HEK293 (cell line): ENCODE measurements around the gene KCNMB1.

Source experiments
- CTCF ChIA-PET: fragments of 350-600 bp; formaldehyde crosslinking; extraction: SDS; loops from one replicate; lab custom pipeline; 2021; ENCODE audit warnings: antibody characterized with exemption; lab: Yijun Ruan, JAX
- POLR2A ChIA-PET: fragments of 300-600 bp; formaldehyde crosslinking; extraction: SDS; loops from one replicate; lab custom pipeline; 2020; ENCODE audit warnings: antibody characterized with exemption, inconsistent platforms; lab: Yijun Ruan, JAX
- H3K27ac ChIP-seq: fragments of 200-500 bp; sonication (Bioruptor generic); 2 replicates; pipeline ENCODE4 v1.5.1; 2014; ENCODE audit warnings: low read depth, low read length, control low read depth, inconsistent platforms; ENCODE audit errors: extremely low read depth
- H3K36me3 ChIP-seq, 2 experiments: fragments of 200-500 bp in 1 of 2; sonication (Bioruptor generic) in 1 of 2; 1 replicate in 1 of 2; 2 replicates in 1 of 2; pipeline ENCODE4 v1.5.1; 2014 to 2017; ENCODE audit warnings: inconsistent platforms in 2 of 2, low read length in 2 of 2; ENCODE audit not compliant: control insufficient read depth in 2 of 2, insufficient read depth in 1 of 2
- H3K4me1 ChIP-seq: fragments of 200-500 bp; sonication (Bioruptor generic); 2 replicates; pipeline ENCODE4 v1.5.1; 2014; ENCODE audit warnings: mild to moderate bottlenecking, low read length, inconsistent platforms; ENCODE audit not compliant: control insufficient read depth, insufficient read depth
- H3K4me3 ChIP-seq: 2 replicates; pipeline ENCODE4 v1.5.1; 2011; ENCODE audit warnings: low read depth, mild to moderate bottlenecking, control low read depth, low read length, moderate library complexity
- H3K9me3 ChIP-seq: fragments of 200-500 bp; sonication (Bioruptor generic); 2 replicates; pipeline ENCODE4 v1.5.1; 2014; ENCODE audit warnings: low read depth, low read length, inconsistent platforms; ENCODE audit not compliant: control insufficient read depth, insufficient read depth
- HOXA7 ChIP-seq: sonication (generic); formaldehyde crosslinking; IDR thresholded peaks from 2 replicates; pipeline ENCODE4 v1.8.1; 2022; ENCODE audit warnings: missing genetic modification reagents, borderline replicate concordance
- YY1 ChIP-seq: fragments of 450-650 bp; formaldehyde crosslinking; IDR thresholded peaks from 2 replicates; pipeline ENCODE4 v1.5.1; 2018; ENCODE audit warnings: missing biosample characterization, missing genetic modification characterization
- ZBTB1 ChIP-seq: fragments of 450-650 bp; formaldehyde crosslinking; IDR thresholded peaks from 2 replicates; pipeline ENCODE4 v1.5.1; 2016; ENCODE audit warnings: missing biosample characterization, missing genetic modification characterization
- ZNF132 ChIP-seq: fragments of 450-650 bp; formaldehyde crosslinking; IDR thresholded peaks from 2 replicates; pipeline ENCODE4 v1.5.1; 2017; ENCODE audit warnings: missing biosample characterization, missing genetic modification characterization, borderline replicate concordance
- ZNF175 ChIP-seq: fragments of 450-650 bp; formaldehyde crosslinking; IDR thresholded peaks from 2 replicates; pipeline ENCODE4 v1.5.1; 2016; ENCODE audit warnings: missing biosample characterization, missing genetic modification characterization
- ZNF416 ChIP-seq: fragments of 450-650 bp; formaldehyde crosslinking; IDR thresholded peaks from 2 replicates; pipeline ENCODE4 v1.5.1; 2016; ENCODE audit warnings: missing biosample characterization, missing genetic modification characterization
- ZNF48 ChIP-seq: fragments of 450-650 bp; formaldehyde crosslinking; IDR thresholded peaks from 2 replicates; pipeline ENCODE4 v1.5.1; 2016; ENCODE audit warnings: missing biosample characterization, missing genetic modification characterization
- ZNF600 ChIP-seq: fragments of 450-650 bp; formaldehyde crosslinking; IDR thresholded peaks from 2 replicates; pipeline ENCODE4 v1.5.1; 2016; ENCODE audit warnings: missing biosample characterization, missing genetic modification characterization
- ZNF76 ChIP-seq: fragments of 450-650 bp; formaldehyde crosslinking; IDR thresholded peaks from 2 replicates; pipeline ENCODE4; 2016; ENCODE audit warnings: low read depth, missing biosample characterization, missing genetic modification characterization, borderline replicate concordance
- TF ChIP-seq, protein P1 (sequence below): fragments of 450-650 bp; formaldehyde crosslinking; IDR thresholded peaks from 2 replicates; pipeline ENCODE4 v1.5.1; 2016; ENCODE audit warnings: missing biosample characterization, missing genetic modification characterization
- TF ChIP-seq, protein P2 (sequence below): fragments of 450-650 bp; formaldehyde crosslinking; conservative IDR thresholded peaks from 2 replicates; pipeline ENCODE4 v1.5.1; 2016; ENCODE audit warnings: low read depth, missing biosample characterization, missing genetic modification characterization
- TF ChIP-seq, protein P3 (sequence below): fragments of 450-650 bp; formaldehyde crosslinking; IDR thresholded peaks from 2 replicates; pipeline ENCODE4 v1.5.1; 2017; ENCODE audit warnings: missing biosample characterization, missing genetic modification characterization
- TF ChIP-seq, protein P4 (sequence below): fragments of 450-650 bp; formaldehyde crosslinking; IDR thresholded peaks from 2 replicates; pipeline ENCODE4 v1.5.1; 2017; ENCODE audit warnings: missing biosample characterization, missing genetic modification characterization
- TF ChIP-seq, protein P5 (sequence below): fragments of 450-650 bp; formaldehyde crosslinking; IDR thresholded peaks from 2 replicates; pipeline ENCODE4 v1.5.1; 2016; ENCODE audit warnings: missing biosample characterization, missing genetic modification characterization

The KCNMB1 gene, protein sequence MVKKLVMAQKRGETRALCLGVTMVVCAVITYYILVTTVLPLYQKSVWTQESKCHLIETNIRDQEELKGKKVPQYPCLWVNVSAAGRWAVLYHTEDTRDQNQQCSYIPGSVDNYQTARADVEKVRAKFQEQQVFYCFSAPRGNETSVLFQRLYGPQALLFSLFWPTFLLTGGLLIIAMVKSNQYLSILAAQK

DNA sequence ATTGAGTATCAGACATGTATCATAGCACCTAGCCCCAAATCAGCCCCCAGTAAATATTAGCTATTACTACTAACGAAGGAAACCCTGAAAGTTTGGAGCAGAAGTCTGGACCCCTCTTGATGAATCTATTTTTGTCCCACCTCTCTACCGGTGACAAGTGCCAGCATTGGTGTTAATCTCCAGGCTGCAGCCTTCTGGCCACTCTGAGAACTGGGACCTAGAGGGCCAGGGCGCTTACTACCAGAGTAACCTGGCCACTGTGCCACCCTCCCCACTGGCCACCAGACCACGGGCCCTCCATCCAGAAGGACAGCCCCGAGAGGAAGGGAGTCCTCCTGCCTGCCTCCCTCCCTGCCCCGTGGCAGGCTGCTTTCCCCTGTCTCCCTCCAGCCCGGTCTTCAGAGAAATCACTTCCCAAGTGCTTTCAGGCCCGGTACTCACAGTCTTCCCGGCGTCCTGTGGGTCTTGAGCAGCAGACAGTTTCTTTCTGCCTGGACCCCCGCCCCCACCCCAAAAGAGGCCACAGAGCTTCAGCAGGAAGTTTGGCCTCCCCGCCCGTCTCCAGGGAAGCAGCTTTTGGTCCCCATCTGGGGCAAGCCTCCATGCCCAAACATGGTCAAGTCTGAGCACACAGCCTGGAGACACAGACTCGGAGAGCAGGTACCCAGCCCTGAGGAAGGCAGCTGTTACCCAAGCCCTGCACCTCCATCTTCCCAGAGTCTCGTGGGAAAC, at the start of gene KCNMB1:
Gene KCNMB1 (minus strand): TSS at position 550 of the 732 bp plus-strand sequence. CDS start 3,920 bp downstream, outside the sequence.
- POLR2A ChIA-PET, result no interaction called here
- no peak for TF ChIP-seq ZNF132
- no peak for TF ChIP-seq ZNF416 (tag by site-specific recombination)
- TF ChIP-seq ZBTB1 (tag by site-specific recombination), result no peak
- TF ChIP-seq, protein P1, sequence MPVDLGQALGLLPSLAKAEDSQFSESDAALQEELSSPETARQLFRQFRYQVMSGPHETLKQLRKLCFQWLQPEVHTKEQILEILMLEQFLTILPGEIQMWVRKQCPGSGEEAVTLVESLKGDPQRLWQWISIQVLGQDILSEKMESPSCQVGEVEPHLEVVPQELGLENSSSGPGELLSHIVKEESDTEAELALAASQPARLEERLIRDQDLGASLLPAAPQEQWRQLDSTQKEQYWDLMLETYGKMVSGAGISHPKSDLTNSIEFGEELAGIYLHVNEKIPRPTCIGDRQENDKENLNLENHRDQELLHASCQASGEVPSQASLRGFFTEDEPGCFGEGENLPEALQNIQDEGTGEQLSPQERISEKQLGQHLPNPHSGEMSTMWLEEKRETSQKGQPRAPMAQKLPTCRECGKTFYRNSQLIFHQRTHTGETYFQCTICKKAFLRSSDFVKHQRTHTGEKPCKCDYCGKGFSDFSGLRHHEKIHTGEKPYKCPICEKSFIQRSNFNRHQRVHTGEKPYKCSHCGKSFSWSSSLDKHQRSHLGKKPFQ (tag by site-specific recombination), result no peak
- TF ChIP-seq, protein P2, sequence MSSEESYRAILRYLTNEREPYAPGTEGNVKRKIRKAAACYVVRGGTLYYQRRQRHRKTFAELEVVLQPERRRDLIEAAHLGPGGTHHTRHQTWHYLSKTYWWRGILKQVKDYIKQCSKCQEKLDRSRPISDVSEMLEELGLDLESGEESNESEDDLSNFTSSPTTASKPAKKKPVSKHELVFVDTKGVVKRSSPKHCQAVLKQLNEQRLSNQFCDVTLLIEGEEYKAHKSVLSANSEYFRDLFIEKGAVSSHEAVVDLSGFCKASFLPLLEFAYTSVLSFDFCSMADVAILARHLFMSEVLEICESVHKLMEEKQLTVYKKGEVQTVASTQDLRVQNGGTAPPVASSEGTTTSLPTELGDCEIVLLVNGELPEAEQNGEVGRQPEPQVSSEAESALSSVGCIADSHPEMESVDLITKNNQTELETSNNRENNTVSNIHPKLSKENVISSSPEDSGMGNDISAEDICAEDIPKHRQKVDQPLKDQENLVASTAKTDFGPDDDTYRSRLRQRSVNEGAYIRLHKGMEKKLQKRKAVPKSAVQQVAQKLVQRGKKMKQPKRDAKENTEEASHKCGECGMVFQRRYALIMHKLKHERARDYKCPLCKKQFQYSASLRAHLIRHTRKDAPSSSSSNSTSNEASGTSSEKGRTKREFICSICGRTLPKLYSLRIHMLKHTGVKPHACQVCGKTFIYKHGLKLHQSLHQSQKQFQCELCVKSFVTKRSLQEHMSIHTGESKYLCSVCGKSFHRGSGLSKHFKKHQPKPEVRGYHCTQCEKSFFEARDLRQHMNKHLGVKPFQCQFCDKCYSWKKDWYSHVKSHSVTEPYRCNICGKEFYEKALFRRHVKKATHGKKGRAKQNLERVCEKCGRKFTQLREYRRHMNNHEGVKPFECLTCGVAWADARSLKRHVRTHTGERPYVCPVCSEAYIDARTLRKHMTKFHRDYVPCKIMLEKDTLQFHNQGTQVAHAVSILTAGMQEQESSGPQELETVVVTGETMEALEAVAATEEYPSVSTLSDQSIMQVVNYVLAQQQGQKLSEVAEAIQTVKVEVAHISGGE, result no peak
- TF ChIP-seq ZNF175 (tag by site-specific recombination), result no peak
- TF ChIP-seq, protein P3, sequence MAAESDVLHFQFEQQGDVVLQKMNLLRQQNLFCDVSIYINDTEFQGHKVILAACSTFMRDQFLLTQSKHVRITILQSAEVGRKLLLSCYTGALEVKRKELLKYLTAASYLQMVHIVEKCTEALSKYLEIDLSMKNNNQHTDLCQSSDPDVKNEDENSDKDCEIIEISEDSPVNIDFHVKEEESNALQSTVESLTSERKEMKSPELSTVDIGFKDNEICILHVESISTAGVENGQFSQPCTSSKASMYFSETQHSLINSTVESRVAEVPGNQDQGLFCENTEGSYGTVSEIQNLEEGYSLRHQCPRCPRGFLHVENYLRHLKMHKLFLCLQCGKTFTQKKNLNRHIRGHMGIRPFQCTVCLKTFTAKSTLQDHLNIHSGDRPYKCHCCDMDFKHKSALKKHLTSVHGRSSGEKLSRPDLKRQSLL (tag by site-specific recombination), result no peak
- TF ChIP-seq, protein P4, sequence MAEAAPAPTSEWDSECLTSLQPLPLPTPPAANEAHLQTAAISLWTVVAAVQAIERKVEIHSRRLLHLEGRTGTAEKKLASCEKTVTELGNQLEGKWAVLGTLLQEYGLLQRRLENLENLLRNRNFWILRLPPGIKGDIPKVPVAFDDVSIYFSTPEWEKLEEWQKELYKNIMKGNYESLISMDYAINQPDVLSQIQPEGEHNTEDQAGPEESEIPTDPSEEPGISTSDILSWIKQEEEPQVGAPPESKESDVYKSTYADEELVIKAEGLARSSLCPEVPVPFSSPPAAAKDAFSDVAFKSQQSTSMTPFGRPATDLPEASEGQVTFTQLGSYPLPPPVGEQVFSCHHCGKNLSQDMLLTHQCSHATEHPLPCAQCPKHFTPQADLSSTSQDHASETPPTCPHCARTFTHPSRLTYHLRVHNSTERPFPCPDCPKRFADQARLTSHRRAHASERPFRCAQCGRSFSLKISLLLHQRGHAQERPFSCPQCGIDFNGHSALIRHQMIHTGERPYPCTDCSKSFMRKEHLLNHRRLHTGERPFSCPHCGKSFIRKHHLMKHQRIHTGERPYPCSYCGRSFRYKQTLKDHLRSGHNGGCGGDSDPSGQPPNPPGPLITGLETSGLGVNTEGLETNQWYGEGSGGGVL, result no peak
- Histone ChIP-seq H3K9me3 (no peaks in the 10 kb centered on the region), H3K27ac (no peak within 1 kb of the TSS), H3K4me1 (peaks cover 3% of the 10 kb centered on the region; the same call in 1 of the 2 replicates), H3K4me3 (no peak within 1 kb of the TSS), H3K36me3 (no peaks in the 10 kb centered on the region)
- CTCF ChIA-PET, result interaction anchor here (0.6 to 1.0 kb wide), 2 partner anchors 32 to 121 kb away, joined by 3 read pairs; no protein-coding TSS in a partner anchor

DNA sequence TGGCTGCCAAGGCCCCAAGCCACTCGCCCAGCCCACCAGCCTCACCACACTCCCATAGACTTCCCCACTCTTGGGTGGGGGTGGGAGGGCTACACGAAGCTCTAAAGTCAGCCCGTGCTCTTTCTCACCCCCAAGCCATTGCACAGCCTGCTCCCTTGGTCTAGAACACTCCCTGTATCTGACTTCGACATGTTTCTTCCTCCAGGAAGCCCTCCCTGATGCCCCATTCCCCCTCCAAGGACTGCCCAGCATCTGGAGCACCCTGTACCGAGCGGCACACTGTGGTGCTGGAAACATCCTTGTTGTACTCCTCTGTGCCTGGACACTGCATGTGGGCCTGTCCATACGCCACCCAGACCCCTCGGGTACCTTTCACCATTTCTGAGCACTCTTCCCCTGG, 49.4 kb upstream of the KCNMB1 start:
- H3K27ac ChIP-seq, result no peak overlapping the region
- H3K4me3 ChIP-seq, result no peak overlapping the region
- TF ChIP-seq ZNF76 (no peak), HOXA7 (CRISPR knock-in tag) (no peak), ZNF600 (tag by site-specific recombination) (no peak), YY1 (tag by site-specific recombination) (no peak), ZNF48 (tag by site-specific recombination) (no peak)
- TF ChIP-seq, protein P5, sequence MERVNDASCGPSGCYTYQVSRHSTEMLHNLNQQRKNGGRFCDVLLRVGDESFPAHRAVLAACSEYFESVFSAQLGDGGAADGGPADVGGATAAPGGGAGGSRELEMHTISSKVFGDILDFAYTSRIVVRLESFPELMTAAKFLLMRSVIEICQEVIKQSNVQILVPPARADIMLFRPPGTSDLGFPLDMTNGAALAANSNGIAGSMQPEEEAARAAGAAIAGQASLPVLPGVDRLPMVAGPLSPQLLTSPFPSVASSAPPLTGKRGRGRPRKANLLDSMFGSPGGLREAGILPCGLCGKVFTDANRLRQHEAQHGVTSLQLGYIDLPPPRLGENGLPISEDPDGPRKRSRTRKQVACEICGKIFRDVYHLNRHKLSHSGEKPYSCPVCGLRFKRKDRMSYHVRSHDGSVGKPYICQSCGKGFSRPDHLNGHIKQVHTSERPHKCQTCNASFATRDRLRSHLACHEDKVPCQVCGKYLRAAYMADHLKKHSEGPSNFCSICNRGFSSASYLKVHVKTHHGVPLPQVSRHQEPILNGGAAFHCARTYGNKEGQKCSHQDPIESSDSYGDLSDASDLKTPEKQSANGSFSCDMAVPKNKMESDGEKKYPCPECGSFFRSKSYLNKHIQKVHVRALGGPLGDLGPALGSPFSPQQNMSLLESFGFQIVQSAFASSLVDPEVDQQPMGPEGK, result no peak
- H3K9me3 ChIP-seq, result no peaks in the 10 kb centered on the region
- CTCF ChIA-PET, result interaction anchor here (0.5 to 2.1 kb wide), 7 partner anchors 15 to 459 kb away, joined by 3 to 8 read pairs (median 4); no protein-coding TSS in a partner anchor
- no peaks in the 10 kb centered on the region for H3K36me3 ChIP-seq
- H3K4me1 ChIP-seq, result no peaks in the 10 kb centered on the region
- POLR2A ChIA-PET, result no interaction called here
